Thyroid gland (tissue), 4 donors: ENCODE results near the gene SIRT6. TPM values are rescaled to one million over a fixed set of nuclear protein-coding genes. Genes with fewer than 3 reads are reported as not detected.
"Not testable (repeated sequence)": the region's sequence is repeated elsewhere in the genome, so short reads cannot be mapped to it uniquely, and the experiment has no call there.

Experiments used
- DNase-seq, 2 donors: peaks; one replicate each; pipeline ENCODE4 v3.0.0-alpha.2; 2019
- H3K27ac ChIP-seq, 3 donors: fragments of 200-600 bp; sonication (generic); 1 replicate in 2 of 3; 2 replicates in 1 of 3; pipeline ENCODE4 v1.5.1; 2016 to 2019; ENCODE audit warnings: mild to moderate bottlenecking in 1 of 3, moderate library complexity in 1 of 3
- H3K27me3 ChIP-seq: fragments of 200-600 bp; sonication (generic); one replicate; pipeline ENCODE4 v1.5.1; 2019
- H3K36me3 ChIP-seq, 2 donors: fragments of 200-600 bp; sonication (generic); one replicate each; pipeline ENCODE4 v1.5.1; 2016 to 2019
- H3K4me1 ChIP-seq, 2 donors: fragments of 200-600 bp; sonication (generic); one replicate each; pipeline ENCODE4 v1.5.1; 2017 to 2019
- H3K4me3 ChIP-seq, 3 donors: fragments of 200-600 bp; sonication (generic); replicated peaks in 1 of 3; 1 replicate in 2 of 3; 2 replicates in 1 of 3; pipeline ENCODE4 v1.5.1; 2016; ENCODE audit warnings: mild to moderate bottlenecking in 1 of 3
- H3K9me3 ChIP-seq: fragments of 200-600 bp; sonication (generic); one replicate; pipeline ENCODE4 v1.5.1; 2017
- POLR2A ChIP-seq, 2 donors: fragments of 450-650 bp; IDR thresholded peaks; one replicate each; pipeline ENCODE4 v1.6.1; 2017; ENCODE audit warnings: antibody characterized with exemption in 2 of 2, mild to moderate bottlenecking in 2 of 2, moderate library complexity in 1 of 2
- WGBS, 2 donors: methylation state at CpG; one replicate each; pipeline ENCODE4 v1.1.5; 2017; 5-methylcytosine and 5-hydroxymethylcytosine counted together
- intact Hi-C: fragments of 100-400 bp; cut with DNase I; formaldehyde crosslinking; loops from one replicate; pipeline ENCODE4 v1.15.1; 2023
- total RNA-seq, 4 donors: library from RNA; depleted of rRNA; stranded (reverse); fragments of >200 nt; gene quantifications; one replicate each; pipeline ENCODE4 v1.2.3, GENCODE V29; 2016
- TF ChIP-seq, protein P1 (sequence below), 6 experiments: fragments of 200-600 bp in 3 of 6; fragments of 450-650 bp in 3 of 6; sonication (generic) in 3 of 6; IDR thresholded peaks; one replicate each; pipeline ENCODE4 v1.5.1; 2016 to 2019; ENCODE audit warnings: antibody characterized with exemption in 6 of 6, mild to moderate bottlenecking in 2 of 6, inconsistent platforms in 1 of 6, moderate library complexity in 1 of 6

The SIRT6 gene
- total RNA-seq, 4 donors from 2014 or later, result 11.9 to 39.3 (median 20.0) TPM

DNA sequence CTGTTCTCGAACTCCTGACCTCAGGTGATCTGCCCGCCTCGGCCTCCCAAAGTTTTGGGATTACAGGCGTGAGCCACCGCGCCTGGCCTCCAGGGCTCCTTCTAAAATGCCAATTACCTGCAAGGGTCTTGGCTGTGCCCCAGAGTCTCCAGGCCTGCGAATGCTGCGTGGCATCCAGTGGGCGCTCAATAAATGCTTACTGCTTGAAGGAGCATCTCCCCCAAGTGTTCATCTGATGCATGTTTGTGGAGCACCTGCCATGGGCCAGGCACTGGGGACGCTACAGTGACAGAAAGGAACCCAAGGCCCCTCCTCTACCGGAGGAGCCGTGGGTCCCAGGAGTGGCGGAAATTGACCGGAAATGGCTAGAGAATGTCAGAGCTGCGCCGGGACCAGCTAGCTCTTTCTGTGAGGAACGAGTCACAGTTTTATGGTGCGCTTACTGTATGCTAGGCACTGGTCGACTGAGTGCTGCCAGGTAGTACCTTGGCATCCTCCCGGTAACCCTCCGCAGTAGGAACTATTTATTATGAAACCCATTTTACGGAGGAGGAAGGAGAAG, 14.3 kb upstream of the SIRT6 start:
- H3K36me3 ChIP-seq, result no peaks in the 10 kb centered on the region
- intact Hi-C loops, result no loop called here
- DNase-seq, result no peak
- TF ChIP-seq, protein P1, sequence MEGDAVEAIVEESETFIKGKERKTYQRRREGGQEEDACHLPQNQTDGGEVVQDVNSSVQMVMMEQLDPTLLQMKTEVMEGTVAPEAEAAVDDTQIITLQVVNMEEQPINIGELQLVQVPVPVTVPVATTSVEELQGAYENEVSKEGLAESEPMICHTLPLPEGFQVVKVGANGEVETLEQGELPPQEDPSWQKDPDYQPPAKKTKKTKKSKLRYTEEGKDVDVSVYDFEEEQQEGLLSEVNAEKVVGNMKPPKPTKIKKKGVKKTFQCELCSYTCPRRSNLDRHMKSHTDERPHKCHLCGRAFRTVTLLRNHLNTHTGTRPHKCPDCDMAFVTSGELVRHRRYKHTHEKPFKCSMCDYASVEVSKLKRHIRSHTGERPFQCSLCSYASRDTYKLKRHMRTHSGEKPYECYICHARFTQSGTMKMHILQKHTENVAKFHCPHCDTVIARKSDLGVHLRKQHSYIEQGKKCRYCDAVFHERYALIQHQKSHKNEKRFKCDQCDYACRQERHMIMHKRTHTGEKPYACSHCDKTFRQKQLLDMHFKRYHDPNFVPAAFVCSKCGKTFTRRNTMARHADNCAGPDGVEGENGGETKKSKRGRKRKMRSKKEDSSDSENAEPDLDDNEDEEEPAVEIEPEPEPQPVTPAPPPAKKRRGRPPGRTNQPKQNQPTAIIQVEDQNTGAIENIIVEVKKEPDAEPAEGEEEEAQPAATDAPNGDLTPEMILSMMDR (IDR thresholded peaks at IDR 0.05), result no peak
- no peak for TF ChIP-seq POLR2A (IDR thresholded peaks at IDR 0.05)
- peaks cover 0 to 7% of the 10 kb centered on the region in 2 donors for H3K4me1 ChIP-seq
- no peak overlapping the region for H3K4me3 ChIP-seq
- peaks cover 16% of the 10 kb centered on the region for H3K27me3 ChIP-seq
- H3K9me3 ChIP-seq, result no peaks in the 10 kb centered on the region
- no peak overlapping the region for H3K27ac ChIP-seq
- 88 to 90% methylated on average over 22 of the region's 22 CpGs for WGBS, 2 donors

DNA sequence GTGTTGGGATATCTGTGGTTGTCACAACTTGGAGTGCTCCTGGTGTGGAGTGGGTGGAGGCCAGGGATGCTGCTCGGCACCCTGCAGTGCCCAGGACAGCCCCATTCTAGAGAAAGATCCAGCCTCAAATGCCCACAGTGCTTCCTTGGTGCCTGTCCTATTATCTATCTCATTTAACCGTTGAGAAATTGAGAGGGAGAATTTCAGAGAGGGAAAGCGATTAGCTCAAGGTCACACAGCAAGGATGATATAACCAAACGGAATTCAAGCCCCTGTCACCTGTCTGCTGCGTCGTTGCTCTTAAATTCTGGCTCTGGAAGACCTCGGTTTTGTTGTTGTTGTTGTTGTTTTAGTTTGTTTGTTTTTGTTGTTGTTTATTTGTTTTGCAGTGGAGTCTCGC, 13.6 kb upstream of the SIRT6 start:
- Histone ChIP-seq H3K9me3 (no peaks in the 10 kb centered on the region), H3K4me3 (no peak overlapping the region), H3K27ac (no peak overlapping the region), H3K36me3 (no peaks in the 10 kb centered on the region), H3K4me1 (peaks cover 0 to 7% of the 10 kb centered on the region in 2 donors), H3K27me3 (peaks cover 16% of the 10 kb centered on the region)
- no peak for DNase-seq
- intact Hi-C loops, result no loop called here
- 77 to 81% methylated on average over 8 of the region's 8 CpGs for WGBS, 2 donors
- TF ChIP-seq, protein P1 (IDR thresholded peaks at IDR 0.05), result no peak
- no peak for TF ChIP-seq POLR2A (IDR thresholded peaks at IDR 0.05)

DNA sequence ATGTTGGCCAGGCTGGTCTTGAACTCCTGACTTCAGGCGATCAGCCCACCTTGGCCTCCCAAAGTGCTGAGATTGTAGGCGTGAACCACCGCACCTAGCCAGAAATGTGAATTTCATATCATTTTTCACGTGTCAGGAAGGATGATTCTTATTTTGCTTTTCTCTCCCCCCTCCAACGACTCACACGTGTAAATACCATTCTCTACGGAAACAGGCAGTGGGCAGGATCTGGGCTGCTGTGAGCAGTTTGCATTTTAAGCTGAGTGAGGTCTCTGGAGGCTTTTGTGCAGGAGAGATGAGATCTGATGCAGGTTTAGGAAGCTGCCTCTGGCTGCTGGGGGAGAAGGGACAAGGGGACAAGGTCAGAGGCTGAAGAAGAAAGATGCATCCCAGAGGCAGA, 12.0 kb upstream of the SIRT6 start:
- Histone ChIP-seq H3K9me3 (no peaks in the 10 kb centered on the region), H3K27me3 (peaks cover 16% of the 10 kb centered on the region), H3K27ac (no peak overlapping the region), H3K36me3 (no peaks in the 10 kb centered on the region), H3K4me1 (peaks cover 0 to 7% of the 10 kb centered on the region in 2 donors), H3K4me3 (no peak overlapping the region)
- intact Hi-C loops, result no loop called here
- no peak for TF ChIP-seq POLR2A (IDR thresholded peaks at IDR 0.05)
- TF ChIP-seq, protein P1 (IDR thresholded peaks at IDR 0.05), result no peak
- DNase-seq, result no peak
- 51 to 57% methylated on average over 7 of the region's 7 CpGs for WGBS, 2 donors

DNA sequence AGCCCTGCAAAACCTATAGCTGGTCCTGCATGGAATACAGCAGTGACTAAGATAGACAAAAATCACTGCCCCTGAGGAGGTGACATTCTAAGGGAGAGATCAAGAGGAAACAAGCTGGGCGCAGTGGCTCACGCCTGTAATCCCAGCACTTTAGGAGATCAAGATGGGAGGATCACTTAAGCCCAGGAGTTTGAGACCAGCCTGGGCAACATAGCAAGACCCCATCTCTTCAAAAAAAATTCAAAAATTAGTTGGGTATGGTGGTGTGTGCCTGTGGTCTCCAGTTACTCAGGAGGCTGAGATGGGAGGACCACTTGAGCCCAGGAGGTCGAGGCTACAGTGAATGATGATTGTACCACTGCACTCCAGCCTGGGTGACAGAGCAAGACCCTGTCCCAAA, 10.2 kb upstream of the SIRT6 start:
- H3K4me1 ChIP-seq, H3K27me3 ChIP-seq, H3K27ac ChIP-seq, H3K9me3 ChIP-seq, H3K36me3 ChIP-seq, DNase-seq, H3K4me3 ChIP-seq, intact Hi-C loops: not testable (repeated sequence)
- WGBS, 2 donors, result 91 to 97% methylated on average over 3 of the region's 3 CpGs

DNA sequence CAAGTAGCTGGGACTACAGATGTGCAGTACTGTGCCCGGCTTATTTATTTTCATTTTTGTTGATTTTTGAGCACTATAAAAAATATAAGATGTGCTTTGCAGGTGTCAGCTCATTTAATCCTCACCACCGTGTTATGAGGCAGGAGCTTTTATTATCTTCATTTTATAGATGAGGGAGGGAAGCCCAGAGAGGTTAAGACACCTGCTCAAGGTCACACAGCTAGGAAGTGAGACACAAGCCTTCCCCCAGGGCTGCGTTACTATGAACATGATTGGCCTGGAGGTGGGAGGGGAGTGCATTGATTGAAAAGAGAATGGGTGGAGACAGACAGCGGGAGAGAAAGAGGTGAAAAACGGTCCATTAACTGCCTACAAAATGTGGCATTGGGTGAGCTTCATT, 7.3 kb upstream of the SIRT6 start:
- Histone ChIP-seq H3K4me1 (no peaks in the 10 kb centered on the region), H3K36me3 (no peaks in the 10 kb centered on the region), H3K9me3 (no peaks in the 10 kb centered on the region), H3K27me3 (no peaks in the 10 kb centered on the region), H3K4me3 (no peak overlapping the region), H3K27ac (no peak overlapping the region)
- no peak for DNase-seq
- intact Hi-C loops, result loop anchor here (10.0 kb wide), 1 partner anchor 205 kb away; the partner anchor contains the start of gene EEF2
- TF ChIP-seq, protein P1 (IDR thresholded peaks at IDR 0.05), result no peak
- no peak for TF ChIP-seq POLR2A (IDR thresholded peaks at IDR 0.05)
- 78 to 83% methylated on average over 5 of the region's 5 CpGs for WGBS, 2 donors
